HUES6 (cell line): ENCODE data around the gene NUP210L.

Source experiments
- H3K27ac ChIP-seq: 2 replicates; pipeline ENCODE4 v1.7.0; 2013; ENCODE audit warnings: low read depth, mild to moderate bottlenecking, low read length, inconsistent platforms
- H3K27me3 ChIP-seq: 2 replicates; pipeline ENCODE4 v1.6.1; 2013; ENCODE audit warnings: low read length; ENCODE audit not compliant: control insufficient read depth, insufficient read depth
- H3K36me3 ChIP-seq: 2 replicates; pipeline ENCODE4 v1.6.1; 2013; ENCODE audit warnings: low read length; ENCODE audit not compliant: control insufficient read depth, insufficient read depth
- H3K4me1 ChIP-seq: 2 replicates; pipeline ENCODE4 v1.6.1; 2013; ENCODE audit warnings: low read length; ENCODE audit not compliant: control insufficient read depth, insufficient read depth
- H3K4me3 ChIP-seq: 2 replicates; pipeline ENCODE4 v1.5.1; 2013; ENCODE audit warnings: low read depth, low read length
- H3K9ac ChIP-seq: one replicate; pipeline ENCODE4 v1.6.1; 2013; ENCODE audit warnings: mild to moderate bottlenecking, low read length
- H3K9me3 ChIP-seq: 2 replicates; pipeline ENCODE4 v1.6.1; 2013; ENCODE audit warnings: low read depth, low read length; ENCODE audit not compliant: control insufficient read depth, insufficient read depth

NUP210L gene

DNA sequence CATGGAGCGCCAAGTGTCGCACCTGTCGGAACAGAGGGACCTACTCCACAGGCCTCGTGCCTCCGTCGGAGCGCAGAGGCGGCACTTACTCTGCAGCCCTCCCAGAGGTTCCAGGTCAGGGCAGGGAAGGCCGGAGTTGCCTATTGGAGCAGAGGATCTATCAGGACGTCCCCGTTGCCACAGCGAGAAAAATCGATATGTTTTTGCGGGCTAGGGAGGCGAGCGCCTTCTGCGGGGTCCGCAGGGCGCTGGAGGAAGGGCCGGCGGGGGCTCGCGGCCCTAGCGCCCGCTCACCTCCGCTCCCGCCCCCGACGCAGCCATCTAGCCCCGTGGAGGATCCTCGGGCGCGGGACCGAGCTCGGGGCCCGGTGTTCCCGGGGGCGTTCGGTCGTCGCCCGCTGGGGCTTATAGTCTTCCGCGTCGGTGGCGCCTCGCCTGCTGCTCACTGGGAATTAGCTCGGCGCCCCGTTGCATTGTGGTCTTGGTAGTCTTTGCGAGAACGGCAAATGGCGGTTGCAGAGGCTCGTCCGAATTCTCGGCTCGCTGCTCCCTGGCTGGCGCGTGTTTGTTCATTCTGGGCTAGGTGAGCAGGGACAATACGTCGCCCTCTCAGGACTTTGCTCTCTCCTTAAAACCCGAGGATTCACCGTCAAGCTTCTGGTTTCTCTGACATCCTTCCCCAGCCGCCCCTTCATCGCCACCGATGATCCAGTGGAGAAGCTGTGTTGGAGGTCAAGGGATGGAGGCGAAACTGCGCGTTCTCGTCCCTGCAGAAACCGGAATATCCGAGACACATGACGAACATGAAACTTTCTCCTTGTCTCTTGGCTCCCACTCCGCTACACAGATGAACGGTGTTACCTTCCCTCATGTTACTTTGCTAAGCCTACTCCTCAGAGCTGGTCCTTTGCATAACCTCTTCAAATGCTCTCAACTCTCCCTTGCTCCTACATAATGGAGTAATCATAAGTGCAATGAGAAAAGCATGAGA lies 177.3 kb downstream of the NUP210L start, which contains the start of gene JTB:
Gene JTB (minus strand): TSS at position 425 of the 991 bp plus-strand sequence. CDS start 422 bp downstream, at position 3.
- Histone ChIP-seq H3K9ac (peak within 1 kb of the TSS; percentile 87), H3K36me3 (peaks cover 41% of the 10 kb centered on the region), H3K27me3 (no peaks in the 10 kb centered on the region), H3K27ac (peak within 1 kb of the TSS; percentile 79), H3K9me3 (no peaks in the 10 kb centered on the region), H3K4me1 (peaks cover 2% of the 10 kb centered on the region; the same call in 1 of the 2 replicates), H3K4me3 (peak within 1 kb of the TSS; percentile 73)

DNA sequence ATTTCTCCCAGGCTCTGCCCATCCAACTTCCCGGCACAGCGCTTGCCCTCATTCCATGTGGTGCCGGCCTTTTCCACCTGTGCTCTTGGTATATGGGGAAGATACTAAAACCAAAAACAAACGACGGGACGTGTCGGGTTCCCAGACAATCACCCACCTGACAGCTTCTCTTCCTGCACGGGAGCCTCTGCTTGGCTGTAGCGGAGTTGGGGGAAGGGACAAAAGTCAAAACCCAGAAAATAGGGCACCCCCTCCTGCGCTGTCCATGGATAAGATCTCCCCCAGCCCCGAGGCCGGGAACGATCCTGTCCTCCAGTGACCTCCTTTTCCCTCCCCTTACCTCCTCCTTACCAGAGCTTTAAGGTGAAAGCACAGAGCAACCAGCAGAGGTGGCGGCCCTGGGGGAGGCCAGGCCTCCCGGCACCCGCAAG lies 178.0 kb downstream of the NUP210L start:
- Histone ChIP-seq H3K27ac (peak overlapping the region; percentile 79), H3K9me3 (no peaks in the 10 kb centered on the region), H3K9ac (peak overlapping the region; percentile 87), H3K27me3 (no peaks in the 10 kb centered on the region), H3K36me3 (peaks cover 34% of the 10 kb centered on the region), H3K4me3 (peak overlapping the region; percentile 73), H3K4me1 (peaks cover 2% of the 10 kb centered on the region; the same call in 1 of the 2 replicates)

DNA sequence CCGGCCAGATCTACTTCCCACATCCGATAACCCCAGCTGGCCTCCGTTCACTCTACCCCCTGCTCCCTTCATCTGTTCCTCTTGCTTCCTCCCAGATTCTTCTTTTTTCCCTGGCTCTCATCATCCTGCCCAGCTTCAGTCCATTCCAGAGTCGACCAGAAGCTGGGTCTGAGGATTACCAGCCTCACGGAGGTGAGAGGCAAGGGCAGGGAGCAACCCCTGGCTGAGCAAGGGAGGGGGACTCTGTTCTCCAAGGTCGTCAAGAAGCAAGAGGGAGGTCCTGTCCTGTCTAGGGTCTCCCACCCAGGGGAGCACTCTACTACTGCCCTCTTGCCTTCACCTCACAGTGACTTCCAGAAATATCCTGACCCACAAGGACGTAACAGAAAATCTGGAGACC lies 181.3 kb downstream of the NUP210L start:
- H3K36me3 ChIP-seq: peaks cover 29% of the 10 kb centered on the region
- no peak overlapping the region for H3K27ac ChIP-seq
- no peaks in the 10 kb centered on the region for H3K27me3 ChIP-seq
- peaks cover 8% of the 10 kb centered on the region for H3K4me1 ChIP-seq
- H3K9me3 ChIP-seq: no peaks in the 10 kb centered on the region
- no peak overlapping the region for H3K9ac ChIP-seq
- H3K4me3 ChIP-seq: no peak overlapping the region

DNA sequence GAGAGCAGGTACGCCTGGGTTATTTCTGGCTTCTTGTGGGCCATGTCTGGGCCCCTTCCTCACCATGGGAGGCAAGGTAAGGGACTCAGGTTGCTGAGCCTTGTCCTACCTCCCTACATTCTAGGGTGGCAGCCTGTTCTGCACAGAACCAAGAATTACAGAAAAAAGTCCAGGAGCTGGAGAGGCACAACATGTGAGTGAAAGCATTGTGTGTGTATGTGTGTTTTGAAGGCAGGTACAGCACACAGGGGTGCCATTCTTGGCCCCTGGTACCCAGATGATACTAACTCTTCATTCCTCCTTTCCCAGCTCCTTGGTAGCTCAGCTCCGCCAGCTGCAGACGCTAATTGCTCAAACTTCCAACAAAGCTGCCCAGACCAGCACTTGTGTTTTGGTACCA lies 181.8 kb downstream of the NUP210L start:
- no peak overlapping the region for H3K4me3 ChIP-seq
- H3K27ac ChIP-seq: no peak overlapping the region
- no peaks in the 10 kb centered on the region for H3K9me3 ChIP-seq
- peaks cover 29% of the 10 kb centered on the region for H3K36me3 ChIP-seq
- no peaks in the 10 kb centered on the region for H3K27me3 ChIP-seq
- peaks cover 10% of the 10 kb centered on the region for H3K4me1 ChIP-seq
- no peak overlapping the region for H3K9ac ChIP-seq

DNA sequence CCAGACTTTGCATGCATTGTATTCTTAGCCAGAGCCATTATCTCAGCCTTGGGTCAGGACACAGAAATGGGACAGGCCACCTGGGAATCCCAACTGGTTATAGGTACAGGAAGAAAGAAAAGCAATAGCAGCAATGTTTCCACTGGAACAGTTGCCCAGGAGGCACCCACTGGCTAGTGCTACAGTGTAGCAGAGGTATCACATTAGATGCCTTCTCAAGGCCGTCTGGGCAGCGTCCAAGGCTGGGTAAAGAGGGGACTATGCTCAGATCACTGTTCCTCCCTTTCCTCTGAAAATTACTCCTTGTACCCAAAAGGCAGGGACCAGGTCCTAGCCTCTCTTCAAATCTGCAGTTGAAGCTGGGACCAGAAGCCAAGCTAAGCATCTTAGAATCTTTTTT lies 184.5 kb downstream of the NUP210L start:
- Histone ChIP-seq H3K27ac (no peak overlapping the region), H3K4me1 (peaks cover 8% of the 10 kb centered on the region), H3K9me3 (no peaks in the 10 kb centered on the region), H3K27me3 (no peaks in the 10 kb centered on the region), H3K4me3 (no peak overlapping the region), H3K36me3 (peaks cover 23% of the 10 kb centered on the region), H3K9ac (no peak overlapping the region)

DNA sequence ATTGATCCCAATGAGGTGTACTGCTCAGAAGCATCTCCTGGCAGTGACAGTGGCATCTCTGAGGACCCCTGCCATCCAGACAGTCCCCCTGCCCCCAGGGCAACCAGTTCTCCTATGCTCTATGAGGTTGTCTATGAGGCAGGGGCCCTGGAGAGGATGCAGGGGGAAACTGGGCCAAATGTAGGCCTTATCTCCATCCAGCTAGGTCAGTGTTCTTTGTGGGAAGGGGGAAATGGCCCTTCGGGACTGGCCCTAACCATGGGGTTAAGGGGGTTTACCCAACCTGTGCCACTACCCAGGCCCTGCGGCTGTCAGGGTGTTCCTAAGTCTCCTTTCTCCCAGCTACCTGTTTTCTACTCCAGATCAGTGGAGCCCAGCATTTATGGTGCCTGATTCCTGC lies 185.9 kb downstream of the NUP210L start:
- Histone ChIP-seq H3K4me3 (peak overlapping the region; percentile 78; the same call in 1 of the 2 replicates), H3K27me3 (no peaks in the 10 kb centered on the region), H3K36me3 (peaks cover 12% of the 10 kb centered on the region), H3K9me3 (no peaks in the 10 kb centered on the region), H3K9ac (peak overlapping the region; percentile 82), H3K27ac (no peak overlapping the region), H3K4me1 (peaks cover 8% of the 10 kb centered on the region)

DNA sequence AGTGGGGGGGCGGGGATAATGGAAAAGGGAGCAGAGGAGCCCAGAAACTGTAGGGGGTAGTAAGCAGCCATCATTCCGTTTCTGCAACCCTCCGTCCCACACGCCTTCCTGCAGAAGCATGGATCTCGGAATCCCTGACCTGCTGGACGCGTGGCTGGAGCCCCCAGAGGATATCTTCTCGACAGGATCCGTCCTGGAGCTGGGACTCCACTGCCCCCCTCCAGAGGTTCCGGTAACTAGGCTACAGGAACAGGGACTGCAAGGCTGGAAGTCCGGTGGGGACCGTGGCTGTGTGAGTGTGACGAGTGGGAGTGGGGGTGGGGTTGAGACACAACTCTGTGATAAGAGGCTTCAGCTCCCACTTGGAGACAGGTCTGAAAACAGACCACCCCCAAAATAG lies 186.5 kb downstream of the NUP210L start:
- Histone ChIP-seq H3K4me1 (peaks cover 8% of the 10 kb centered on the region), H3K27ac (no peak overlapping the region), H3K36me3 (peaks cover 6% of the 10 kb centered on the region), H3K27me3 (no peaks in the 10 kb centered on the region), H3K9ac (peak overlapping the region; percentile 82), H3K4me3 (peak overlapping the region; percentile 78), H3K9me3 (no peaks in the 10 kb centered on the region)

DNA sequence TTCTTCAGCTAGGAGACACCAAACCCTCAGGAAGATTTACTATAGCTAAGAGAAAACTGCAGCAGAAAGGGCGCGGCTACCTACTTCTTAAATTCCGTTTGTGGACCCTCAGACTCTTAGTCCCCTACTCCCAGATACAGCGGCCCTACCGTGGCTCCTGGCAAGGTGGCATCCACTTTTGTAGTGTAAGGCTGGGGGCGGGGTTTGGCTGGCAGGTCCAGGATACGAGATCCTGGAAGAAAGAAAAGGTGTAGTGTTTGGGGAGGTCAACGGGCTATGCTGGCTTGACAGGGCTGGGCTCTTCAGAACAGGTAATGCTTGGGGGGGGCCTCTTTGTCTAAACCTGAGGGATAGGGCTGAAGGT lies 186.9 kb downstream of the NUP210L start:
- H3K4me1 ChIP-seq: peaks cover 8% of the 10 kb centered on the region
- peak overlapping the region; percentile 81 for H3K27ac ChIP-seq
- H3K36me3 ChIP-seq: peaks cover 2% of the 10 kb centered on the region; the same call in 1 of the 2 replicates
- H3K9ac ChIP-seq: peak overlapping the region; percentile 82
- H3K27me3 ChIP-seq: no peaks in the 10 kb centered on the region
- H3K4me3 ChIP-seq: peak overlapping the region; percentile 78
- no peaks in the 10 kb centered on the region for H3K9me3 ChIP-seq

DNA sequence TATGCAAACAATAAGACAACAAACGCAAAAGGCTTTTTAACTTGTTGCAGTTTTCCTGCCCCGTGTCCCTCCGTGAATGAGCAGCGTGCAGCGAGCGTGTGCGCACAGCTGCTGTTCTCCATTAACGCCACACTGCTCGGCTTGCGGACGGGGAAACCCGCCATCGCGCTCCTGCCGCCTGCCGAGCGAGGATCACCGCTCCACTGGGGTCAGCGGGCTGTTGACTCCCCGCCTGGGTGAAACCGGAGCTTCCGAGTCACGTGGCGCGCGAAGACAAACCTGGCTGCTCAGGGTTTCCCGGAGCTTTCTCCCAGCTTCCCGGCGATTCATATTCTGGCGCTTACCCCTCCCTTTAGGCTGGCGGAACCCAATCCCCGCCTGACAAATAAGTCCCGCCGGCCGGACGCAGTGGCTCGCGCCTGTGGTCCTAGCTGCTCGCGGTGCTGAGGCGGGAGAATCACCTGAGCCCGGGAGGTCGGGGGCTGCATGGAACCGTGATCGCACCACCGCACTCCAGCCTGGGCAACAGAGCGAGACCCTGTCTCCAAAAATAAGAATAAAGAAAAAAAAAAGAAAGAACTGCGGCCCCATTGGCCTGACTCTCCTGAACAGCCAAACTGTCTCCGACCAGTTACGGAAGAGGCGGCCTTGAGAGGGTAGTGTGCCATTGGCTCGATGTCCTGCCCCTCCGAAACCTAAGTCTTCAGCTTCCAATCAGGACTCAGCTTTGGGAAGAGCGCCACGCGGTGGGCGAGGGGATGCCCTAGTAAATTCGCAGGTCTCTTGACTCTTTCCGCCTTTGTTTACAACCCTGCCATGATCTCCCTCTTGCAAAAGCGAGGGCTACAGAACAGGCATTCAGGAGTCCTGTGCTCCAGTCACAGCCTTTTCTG lies 187.5 kb downstream of the NUP210L start, which contains the start of gene CREB3L4:
Gene CREB3L4 (plus strand): TSS at position 796 of the 893 bp plus-strand sequence. CDS start 624 bp downstream, outside the sequence.
- peaks cover 8% of the 10 kb centered on the region for H3K4me1 ChIP-seq
- H3K27ac ChIP-seq: peak within 1 kb of the TSS; percentile 81
- no peaks in the 10 kb centered on the region for H3K27me3 ChIP-seq
- no peaks in the 10 kb centered on the region for H3K36me3 ChIP-seq
- no peaks in the 10 kb centered on the region for H3K9me3 ChIP-seq
- H3K9ac ChIP-seq: peak within 1 kb of the TSS; percentile 82
- H3K4me3 ChIP-seq: peak within 1 kb of the TSS; percentile 78

DNA sequence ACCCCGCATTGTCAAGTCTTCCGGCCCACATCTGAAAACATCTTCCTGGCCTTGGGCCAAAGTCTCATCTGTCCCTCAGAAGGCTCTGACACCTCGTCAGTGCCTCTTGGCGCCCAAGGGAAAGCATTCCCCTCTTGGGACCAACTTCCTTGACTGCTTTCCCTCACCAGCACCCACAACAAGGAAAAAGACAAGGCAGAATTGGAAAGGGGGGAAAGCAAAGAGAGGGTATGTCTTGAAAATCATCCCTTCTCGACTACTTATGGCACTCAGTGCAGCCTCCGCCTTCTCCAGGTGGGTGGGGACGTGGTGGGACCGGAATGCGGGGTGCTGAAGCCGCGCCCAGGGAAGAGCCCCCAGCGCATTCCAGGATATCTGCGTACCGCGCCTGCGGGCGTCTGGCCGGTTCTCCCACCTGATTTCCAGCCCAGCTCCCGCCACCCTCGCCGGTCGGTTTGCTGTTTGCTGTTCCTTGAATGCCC lies 191.0 kb downstream of the NUP210L start:
- no peaks in the 10 kb centered on the region for H3K9me3 ChIP-seq
- H3K27ac ChIP-seq: peak overlapping the region; percentile 91
- peaks cover 19% of the 10 kb centered on the region for H3K4me1 ChIP-seq
- no peaks in the 10 kb centered on the region for H3K27me3 ChIP-seq
- H3K4me3 ChIP-seq: peak overlapping the region; percentile 89
- peak overlapping the region; percentile 89 for H3K9ac ChIP-seq
- peaks cover 28% of the 10 kb centered on the region for H3K36me3 ChIP-seq
